HepG2 (cell line): ENCODE measurements around the gene HPD. TPM values are rescaled to one million over a fixed set of nuclear protein-coding genes. Genes with fewer than 3 reads are reported as not detected.

Source experiments
- ELF4 ChIP-seq: sonication (generic); formaldehyde crosslinking; IDR thresholded peaks from 2 replicates; pipeline ENCODE4 v1.5.0; 2020; ENCODE audit warnings: missing genetic modification reagents, mild to moderate bottlenecking, moderate library complexity, borderline replicate concordance
- KLF6 ChIP-seq: IDR thresholded peaks from 2 replicates; pipeline ENCODE4 v1.8.0; 2016; ENCODE audit warnings: missing biosample characterization, missing genetic modification reagents
- MZF1 ChIP-seq: sonication (generic); formaldehyde crosslinking; IDR thresholded peaks from 2 replicates; pipeline ENCODE4 v1.8.1; 2023; ENCODE audit warnings: mild to moderate bottlenecking, missing genetic modification reagents, borderline replicate concordance
- SP140L ChIP-seq: sonication (generic); formaldehyde crosslinking; IDR thresholded peaks from 2 replicates; pipeline ENCODE4 v1.4.0; 2020; ENCODE audit warnings: missing genetic modification reagents, borderline replicate concordance
- ZIK1 ChIP-seq: sonication (generic); formaldehyde crosslinking; IDR thresholded peaks from 2 replicates; pipeline ENCODE4 v1.5.0; 2020; ENCODE audit warnings: mild to moderate bottlenecking, low read depth, missing genetic modification reagents, borderline replicate concordance
- ZNF256 ChIP-seq: sonication (generic); formaldehyde crosslinking; conservative IDR thresholded peaks from 2 replicates; pipeline ENCODE4 v1.4.0; 2020; ENCODE audit warnings: missing genetic modification reagents
- polyA plus RNA-seq, 8 experiments: library from polyadenylated mRNA; depleted of rRNA in 3 of 8; stranded (reverse) in 7 of 8; unstranded in 1 of 8; fragments of >200 nt; fragmentation: Illumina TruSeq in 4 of 8; extraction: Trizol in 4 of 8; gene quantifications; 2 replicates each; pipeline versions ENCODE4 v1.2.1 to v1.2.3, GENCODE V29; 2011 to 2016; ENCODE audit warnings: low read depth in 4 of 8, missing spikeins in 1 of 8, mixed read lengths in 1 of 8; ENCODE audit not compliant: insufficient read depth in 1 of 8
- total RNA-seq, 5 experiments: library from RNA; depleted of rRNA; stranded (reverse); fragments of >200 nt; fragmentation: Illumina TruSeq; extraction: Trizol; gene quantifications; 2 replicates each; pipeline ENCODE4 v1.2.3, GENCODE V29; 2016; ENCODE audit warnings: low read depth in 1 of 5
- TF ChIP-seq, protein P1 (sequence below): sonication (generic); formaldehyde crosslinking; IDR thresholded peaks from 2 replicates; pipeline ENCODE4 v1.5.1; 2020; ENCODE audit warnings: missing genetic modification reagents, mild to moderate bottlenecking, borderline replicate concordance
- TF ChIP-seq, protein P2 (sequence below): sonication (generic); formaldehyde crosslinking; IDR thresholded peaks from 2 replicates; pipeline ENCODE4; 2020; ENCODE audit warnings: missing genetic modification reagents, mild to moderate bottlenecking, borderline replicate concordance
- TF ChIP-seq, protein P3 (sequence below): sonication (generic); formaldehyde crosslinking; IDR thresholded peaks from 2 replicates; pipeline ENCODE4 v1.5.0; 2020; ENCODE audit warnings: mild to moderate bottlenecking, missing genetic modification reagents, borderline replicate concordance
- TF ChIP-seq, protein P4 (sequence below): sonication (generic); formaldehyde crosslinking; IDR thresholded peaks from 2 replicates; pipeline ENCODE4 v1.8.1; 2023; ENCODE audit warnings: mild to moderate bottlenecking, missing genetic modification reagents, borderline replicate concordance
- TF ChIP-seq, protein P5 (sequence below), 2 experiments: sonication (generic) in 1 of 2; formaldehyde crosslinking in 1 of 2; IDR thresholded peaks; 2 replicates each; pipeline versions ENCODE4 v1.5.1 to v1.6.1; 2011 to 2020; ENCODE audit warnings: borderline replicate concordance in 1 of 2, low read depth in 1 of 2, low read length in 1 of 2, mild to moderate bottlenecking in 1 of 2, missing genetic modification reagents in 1 of 2, moderate library complexity in 1 of 2

Gene HPD
- total and polyA plus RNA-seq, 2 of the 13 experiments (the other 11 are each of a cell fraction or from before 2014, with no cell fraction given) = 120 to 195 TPM

DNA sequence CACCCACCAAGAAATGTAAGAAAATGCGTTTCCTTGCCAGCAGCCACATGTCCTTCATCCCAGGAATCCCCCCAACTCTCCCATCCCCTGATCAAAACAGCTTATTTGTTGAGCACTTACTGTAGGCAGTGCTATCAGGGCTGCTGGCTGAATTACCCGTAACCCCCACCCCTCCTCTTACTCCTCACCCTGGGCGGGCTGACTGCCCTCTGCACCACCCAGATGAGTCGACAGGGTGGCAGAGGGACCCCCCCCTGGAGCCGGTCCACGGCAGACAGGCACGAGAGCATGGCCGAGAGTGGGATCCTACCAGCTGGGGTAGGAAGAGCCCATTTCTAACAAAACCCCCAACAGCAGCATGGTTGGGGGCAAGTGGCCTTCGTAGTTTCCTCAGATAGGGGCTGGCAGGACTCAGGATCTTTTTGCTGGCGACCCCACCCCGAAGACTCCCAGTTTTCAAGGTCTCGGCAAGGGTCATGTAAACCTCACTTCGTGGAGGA is 64.1 kb downstream of the HPD start (continued):
- TF ChIP-seq, protein P1, sequence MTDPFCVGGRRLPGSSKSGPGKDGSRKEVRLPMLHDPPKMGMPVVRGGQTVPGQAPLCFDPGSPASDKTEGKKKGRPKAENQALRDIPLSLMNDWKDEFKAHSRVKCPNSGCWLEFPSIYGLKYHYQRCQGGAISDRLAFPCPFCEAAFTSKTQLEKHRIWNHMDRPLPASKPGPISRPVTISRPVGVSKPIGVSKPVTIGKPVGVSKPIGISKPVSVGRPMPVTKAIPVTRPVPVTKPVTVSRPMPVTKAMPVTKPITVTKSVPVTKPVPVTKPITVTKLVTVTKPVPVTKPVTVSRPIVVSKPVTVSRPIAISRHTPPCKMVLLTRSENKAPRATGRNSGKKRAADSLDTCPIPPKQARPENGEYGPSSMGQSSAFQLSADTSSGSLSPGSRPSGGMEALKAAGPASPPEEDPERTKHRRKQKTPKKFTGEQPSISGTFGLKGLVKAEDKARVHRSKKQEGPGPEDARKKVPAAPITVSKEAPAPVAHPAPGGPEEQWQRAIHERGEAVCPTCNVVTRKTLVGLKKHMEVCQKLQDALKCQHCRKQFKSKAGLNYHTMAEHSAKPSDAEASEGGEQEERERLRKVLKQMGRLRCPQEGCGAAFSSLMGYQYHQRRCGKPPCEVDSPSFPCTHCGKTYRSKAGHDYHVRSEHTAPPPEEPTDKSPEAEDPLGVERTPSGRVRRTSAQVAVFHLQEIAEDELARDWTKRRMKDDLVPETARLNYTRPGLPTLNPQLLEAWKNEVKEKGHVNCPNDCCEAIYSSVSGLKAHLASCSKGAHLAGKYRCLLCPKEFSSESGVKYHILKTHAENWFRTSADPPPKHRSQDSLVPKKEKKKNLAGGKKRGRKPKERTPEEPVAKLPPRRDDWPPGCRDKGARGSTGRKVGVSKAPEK = no peak
- 0 out of 2 replicates have a peak, but pooled peaks have one; percentile 29 for TF ChIP-seq MZF1 (CRISPR knock-in tag)
- TF ChIP-seq, protein P2, sequence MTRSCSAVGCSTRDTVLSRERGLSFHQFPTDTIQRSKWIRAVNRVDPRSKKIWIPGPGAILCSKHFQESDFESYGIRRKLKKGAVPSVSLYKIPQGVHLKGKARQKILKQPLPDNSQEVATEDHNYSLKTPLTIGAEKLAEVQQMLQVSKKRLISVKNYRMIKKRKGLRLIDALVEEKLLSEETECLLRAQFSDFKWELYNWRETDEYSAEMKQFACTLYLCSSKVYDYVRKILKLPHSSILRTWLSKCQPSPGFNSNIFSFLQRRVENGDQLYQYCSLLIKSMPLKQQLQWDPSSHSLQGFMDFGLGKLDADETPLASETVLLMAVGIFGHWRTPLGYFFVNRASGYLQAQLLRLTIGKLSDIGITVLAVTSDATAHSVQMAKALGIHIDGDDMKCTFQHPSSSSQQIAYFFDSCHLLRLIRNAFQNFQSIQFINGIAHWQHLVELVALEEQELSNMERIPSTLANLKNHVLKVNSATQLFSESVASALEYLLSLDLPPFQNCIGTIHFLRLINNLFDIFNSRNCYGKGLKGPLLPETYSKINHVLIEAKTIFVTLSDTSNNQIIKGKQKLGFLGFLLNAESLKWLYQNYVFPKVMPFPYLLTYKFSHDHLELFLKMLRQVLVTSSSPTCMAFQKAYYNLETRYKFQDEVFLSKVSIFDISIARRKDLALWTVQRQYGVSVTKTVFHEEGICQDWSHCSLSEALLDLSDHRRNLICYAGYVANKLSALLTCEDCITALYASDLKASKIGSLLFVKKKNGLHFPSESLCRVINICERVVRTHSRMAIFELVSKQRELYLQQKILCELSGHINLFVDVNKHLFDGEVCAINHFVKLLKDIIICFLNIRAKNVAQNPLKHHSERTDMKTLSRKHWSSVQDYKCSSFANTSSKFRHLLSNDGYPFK (CRISPR knock-in tag) = 0 out of 2 replicates have a peak, but pooled peaks have one; percentile 10
- no peak for TF ChIP-seq ZNF256 (CRISPR knock-in tag)
- no peak; the same call in 1 of the 2 replicates for TF ChIP-seq ZIK1 (CRISPR knock-in tag)
- no peak for TF ChIP-seq ELF4 (CRISPR knock-in tag)
- TF ChIP-seq, protein P3, sequence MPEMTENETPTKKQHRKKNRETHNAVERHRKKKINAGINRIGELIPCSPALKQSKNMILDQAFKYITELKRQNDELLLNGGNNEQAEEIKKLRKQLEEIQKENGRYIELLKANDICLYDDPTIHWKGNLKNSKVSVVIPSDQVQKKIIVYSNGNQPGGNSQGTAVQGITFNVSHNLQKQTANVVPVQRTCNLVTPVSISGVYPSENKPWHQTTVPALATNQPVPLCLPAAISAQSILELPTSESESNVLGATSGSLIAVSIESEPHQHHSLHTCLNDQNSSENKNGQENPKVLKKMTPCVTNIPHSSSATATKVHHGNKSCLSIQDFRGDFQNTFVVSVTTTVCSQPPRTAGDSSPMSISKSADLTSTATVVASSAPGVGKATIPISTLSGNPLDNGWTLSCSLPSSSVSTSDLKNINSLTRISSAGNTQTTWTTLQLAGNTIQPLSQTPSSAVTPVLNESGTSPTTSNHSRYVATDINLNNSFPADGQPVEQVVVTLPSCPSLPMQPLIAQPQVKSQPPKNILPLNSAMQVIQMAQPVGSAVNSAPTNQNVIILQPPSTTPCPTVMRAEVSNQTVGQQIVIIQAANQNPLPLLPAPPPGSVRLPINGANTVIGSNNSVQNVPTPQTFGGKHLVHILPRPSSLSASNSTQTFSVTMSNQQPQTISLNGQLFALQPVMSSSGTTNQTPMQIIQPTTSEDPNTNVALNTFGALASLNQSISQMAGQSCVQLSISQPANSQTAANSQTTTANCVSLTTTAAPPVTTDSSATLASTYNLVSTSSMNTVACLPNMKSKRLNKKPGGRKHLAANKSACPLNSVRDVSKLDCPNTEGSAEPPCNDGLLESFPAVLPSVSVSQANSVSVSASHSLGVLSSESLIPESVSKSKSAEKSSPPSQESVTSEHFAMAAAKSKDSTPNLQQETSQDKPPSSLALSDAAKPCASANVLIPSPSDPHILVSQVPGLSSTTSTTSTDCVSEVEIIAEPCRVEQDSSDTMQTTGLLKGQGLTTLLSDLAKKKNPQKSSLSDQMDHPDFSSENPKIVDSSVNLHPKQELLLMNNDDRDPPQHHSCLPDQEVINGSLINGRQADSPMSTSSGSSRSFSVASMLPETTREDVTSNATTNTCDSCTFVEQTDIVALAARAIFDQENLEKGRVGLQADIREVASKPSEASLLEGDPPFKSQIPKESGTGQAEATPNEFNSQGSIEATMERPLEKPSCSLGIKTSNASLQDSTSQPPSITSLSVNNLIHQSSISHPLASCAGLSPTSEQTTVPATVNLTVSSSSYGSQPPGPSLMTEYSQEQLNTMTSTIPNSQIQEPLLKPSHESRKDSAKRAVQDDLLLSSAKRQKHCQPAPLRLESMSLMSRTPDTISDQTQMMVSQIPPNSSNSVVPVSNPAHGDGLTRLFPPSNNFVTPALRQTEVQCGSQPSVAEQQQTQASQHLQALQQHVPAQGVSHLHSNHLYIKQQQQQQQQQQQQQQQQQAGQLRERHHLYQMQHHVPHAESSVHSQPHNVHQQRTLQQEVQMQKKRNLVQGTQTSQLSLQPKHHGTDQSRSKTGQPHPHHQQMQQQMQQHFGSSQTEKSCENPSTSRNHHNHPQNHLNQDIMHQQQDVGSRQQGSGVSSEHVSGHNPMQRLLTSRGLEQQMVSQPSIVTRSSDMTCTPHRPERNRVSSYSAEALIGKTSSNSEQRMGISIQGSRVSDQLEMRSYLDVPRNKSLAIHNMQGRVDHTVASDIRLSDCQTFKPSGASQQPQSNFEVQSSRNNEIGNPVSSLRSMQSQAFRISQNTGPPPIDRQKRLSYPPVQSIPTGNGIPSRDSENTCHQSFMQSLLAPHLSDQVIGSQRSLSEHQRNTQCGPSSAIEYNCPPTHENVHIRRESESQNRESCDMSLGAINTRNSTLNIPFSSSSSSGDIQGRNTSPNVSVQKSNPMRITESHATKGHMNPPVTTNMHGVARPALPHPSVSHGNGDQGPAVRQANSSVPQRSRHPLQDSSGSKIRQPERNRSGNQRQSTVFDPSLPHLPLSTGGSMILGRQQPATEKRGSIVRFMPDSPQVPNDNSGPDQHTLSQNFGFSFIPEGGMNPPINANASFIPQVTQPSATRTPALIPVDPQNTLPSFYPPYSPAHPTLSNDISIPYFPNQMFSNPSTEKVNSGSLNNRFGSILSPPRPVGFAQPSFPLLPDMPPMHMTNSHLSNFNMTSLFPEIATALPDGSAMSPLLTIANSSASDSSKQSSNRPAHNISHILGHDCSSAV (CRISPR knock-in tag) = no peak
- TF ChIP-seq SP140L (CRISPR knock-in tag) = no peak
- TF ChIP-seq, protein P4, sequence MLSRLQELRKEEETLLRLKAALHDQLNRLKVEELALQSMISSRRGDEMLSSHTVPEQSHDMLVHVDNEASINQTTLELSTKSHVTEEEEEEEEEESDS (CRISPR knock-in tag) = no peak
- no peak; the same call in 1 of the 2 replicates for TF ChIP-seq KLF6
- TF ChIP-seq, protein P5, sequence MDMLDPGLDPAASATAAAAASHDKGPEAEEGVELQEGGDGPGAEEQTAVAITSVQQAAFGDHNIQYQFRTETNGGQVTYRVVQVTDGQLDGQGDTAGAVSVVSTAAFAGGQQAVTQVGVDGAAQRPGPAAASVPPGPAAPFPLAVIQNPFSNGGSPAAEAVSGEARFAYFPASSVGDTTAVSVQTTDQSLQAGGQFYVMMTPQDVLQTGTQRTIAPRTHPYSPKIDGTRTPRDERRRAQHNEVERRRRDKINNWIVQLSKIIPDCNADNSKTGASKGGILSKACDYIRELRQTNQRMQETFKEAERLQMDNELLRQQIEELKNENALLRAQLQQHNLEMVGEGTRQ (IDR thresholded peaks at IDR 0.05; ENCODE audit: low read depth, low read length) = no peak
- TF ChIP-seq, protein P5 (CRISPR knock-in tag; IDR thresholded peaks at IDR 0.05; ENCODE audit: borderline replicate concordance) = no peak
